GM18867 (cell line): ENCODE measurements around the gene IPCEF1.

ENCODE experiments used
- ATAC-seq: cut with Tn5 transposase; IDR thresholded peaks from one replicate; pipeline ENCODE4 v1.9.1; 2021; ENCODE audit warnings: mild to moderate bottlenecking, moderate library complexity; ENCODE audit not compliant: unreplicated experiment

The IPCEF1 gene

DNA sequence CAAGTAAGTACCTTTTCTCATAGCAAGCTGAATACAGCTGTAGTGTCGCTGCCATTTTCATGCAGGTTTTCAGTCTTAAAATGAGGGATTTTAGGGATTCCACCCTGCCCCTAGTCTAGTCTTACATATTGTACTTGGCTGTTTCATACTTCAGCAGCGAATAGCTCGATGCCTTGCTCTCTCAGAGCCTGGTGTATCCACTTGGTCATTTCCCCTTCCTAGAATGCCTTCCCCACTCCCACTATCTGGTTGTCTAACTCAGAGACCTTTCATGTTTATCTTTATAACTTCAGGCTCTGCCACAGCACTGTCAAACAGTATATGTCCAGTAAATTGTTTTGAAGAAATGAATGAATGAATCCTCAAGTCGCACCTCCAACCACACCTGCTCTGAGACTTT is 21.1 kb upstream of the IPCEF1 start:
- ATAC-seq: no peak

DNA sequence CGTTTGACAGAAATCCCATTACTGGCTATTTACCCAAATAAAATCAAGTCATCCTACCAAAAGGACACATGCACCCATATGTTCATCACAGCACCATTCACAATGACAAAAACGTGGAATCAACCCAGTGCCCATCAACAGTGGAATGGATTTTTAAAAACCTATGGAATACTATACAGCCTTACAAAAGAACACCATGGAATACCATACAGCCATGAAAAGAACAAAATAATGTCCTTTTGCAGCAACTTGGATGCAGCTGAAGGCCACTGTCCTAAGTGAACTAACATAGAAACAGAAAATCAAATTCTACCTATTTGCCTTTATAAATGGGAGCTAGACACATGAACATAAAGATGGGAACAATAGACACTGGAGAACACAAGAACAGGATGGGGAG is 17.4 kb upstream of the IPCEF1 start:
- no peak for ATAC-seq

DNA sequence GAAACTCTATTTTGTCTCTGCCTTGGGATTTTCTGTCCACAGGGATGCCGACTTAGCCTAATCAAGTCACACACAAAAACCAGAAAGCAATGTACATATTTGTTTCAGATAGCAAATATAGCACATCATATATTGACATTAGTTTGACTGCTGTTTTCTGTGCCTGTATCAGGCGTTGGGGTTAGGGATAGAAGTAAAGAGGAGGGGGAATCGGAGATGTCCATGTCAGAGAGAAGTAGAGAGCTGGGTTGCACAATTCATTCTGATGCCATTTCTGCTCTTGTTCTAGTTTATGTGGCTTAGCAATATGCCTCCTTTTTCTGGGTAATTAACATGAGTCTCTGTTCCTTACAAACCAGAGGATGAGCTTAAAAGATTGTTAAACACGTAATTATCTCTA is 14.7 kb upstream of the IPCEF1 start:
- ATAC-seq: no peak

DNA sequence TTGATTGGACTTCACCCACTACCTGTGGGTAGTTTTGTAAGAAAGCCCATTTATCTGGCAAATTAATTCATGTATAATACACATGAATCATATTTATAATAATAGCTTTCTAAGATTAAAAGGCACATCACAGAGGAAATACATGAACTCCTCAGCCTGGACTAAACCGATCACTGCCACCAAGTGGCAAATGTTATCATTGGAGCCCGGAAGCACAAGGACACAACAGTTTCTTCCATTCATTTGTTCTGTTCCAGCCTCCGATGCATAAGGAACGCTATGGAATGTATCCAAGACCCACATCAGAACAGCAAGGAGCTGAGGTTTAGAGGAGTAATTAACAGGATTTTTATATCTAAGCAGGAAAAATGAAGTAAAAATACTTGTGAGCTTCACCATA is 13.9 kb upstream of the IPCEF1 start:
- peak; percentile 68 for ATAC-seq

DNA sequence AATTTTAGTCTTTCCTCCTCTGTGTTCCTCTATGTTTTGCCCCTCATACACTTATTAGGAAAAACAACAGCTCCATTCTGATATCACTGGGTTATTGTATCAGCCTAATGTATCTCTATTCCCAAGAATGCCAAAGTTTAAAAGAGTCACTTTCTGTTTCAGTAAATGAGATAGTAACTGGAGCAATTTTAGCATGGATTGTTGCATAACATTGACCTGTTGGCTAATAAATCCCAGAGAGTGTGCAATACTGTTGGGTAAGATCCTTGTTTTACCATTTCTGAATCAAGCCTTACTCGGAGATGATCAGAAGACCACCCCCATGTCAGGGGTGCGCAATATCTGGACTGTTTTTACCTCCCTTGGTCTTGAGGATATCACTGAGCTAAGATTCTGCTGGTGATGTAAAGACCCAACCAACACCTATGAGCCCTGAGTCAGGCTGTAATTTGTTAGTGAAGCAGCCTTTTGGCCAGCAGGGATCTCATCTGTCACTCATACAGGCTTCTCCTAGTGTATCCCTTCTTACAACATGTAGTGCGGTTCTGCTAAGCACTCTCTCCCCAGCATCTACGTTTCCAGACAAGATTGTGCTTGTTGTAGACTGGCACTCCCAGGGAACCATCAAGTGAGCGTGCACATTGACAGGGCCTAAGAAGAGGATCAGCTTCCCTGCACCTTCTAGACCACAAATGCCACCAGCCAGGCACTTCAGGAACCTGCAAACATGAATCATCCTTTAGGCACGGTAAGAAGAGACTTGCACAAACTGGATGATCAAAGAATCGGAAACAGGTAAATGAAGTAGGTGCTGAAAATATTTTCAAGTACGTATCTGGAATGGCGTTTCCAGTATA is 11.5 kb upstream of the IPCEF1 start:
- ATAC-seq: no peak

DNA sequence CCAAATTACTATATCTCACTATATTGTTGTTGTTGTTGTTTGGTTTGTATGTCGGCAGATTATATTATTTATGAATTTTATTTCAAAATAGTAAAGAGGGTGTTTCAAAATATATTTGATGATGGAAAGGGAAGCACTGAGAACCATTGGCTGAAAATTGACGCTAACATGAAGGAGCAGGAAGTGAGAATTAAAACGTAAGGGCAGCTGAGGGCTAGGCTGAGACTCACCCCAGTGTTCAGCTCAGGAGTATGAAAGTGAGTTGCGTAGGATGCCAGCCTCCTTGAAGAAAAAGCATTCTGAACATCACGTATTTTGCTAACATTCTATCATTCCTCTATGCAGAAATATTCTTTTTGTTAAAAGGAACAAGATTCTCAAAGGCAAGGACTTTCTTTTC is 10.7 kb upstream of the IPCEF1 start:
- ATAC-seq: no peak

DNA sequence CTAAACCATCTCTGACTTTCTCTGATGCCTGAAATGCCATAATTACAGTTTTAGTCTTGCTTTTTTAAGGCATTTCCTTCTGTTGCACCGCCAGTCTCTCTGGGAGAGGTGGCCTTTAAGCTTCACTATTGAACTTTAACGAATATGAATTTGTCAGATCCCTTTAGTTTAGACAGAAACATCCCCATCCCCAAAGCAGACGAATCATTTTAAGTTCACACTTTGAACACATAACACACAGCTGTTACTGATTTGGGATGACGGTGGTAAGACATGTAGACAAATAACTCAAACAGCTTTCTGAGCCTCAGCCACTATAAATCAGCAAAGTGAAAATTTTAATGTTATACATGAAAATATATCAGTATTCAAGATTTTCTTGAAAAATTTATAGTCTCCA is 7.2 kb upstream of the IPCEF1 start:
- ATAC-seq: no peak

DNA sequence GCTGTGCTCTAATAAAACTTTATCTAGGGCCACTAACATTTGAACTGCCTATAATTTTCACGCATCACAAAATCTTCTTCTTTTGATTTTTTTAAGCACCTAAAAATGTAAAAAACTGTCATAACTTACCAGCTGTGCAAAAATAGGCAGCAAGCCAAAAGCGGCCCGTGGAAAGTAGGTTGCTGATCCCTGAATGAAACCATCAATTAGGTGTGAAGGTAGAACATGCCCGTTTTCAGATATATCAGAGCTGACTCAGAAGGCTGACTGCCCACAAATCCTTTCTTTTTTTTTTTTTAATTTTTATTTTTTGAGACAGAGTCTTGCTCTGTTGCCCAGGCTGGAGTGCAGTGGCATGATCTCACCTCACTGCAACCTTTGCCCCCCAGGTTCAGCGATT is 4.9 kb upstream of the IPCEF1 start:
- ATAC-seq: no peak

DNA sequence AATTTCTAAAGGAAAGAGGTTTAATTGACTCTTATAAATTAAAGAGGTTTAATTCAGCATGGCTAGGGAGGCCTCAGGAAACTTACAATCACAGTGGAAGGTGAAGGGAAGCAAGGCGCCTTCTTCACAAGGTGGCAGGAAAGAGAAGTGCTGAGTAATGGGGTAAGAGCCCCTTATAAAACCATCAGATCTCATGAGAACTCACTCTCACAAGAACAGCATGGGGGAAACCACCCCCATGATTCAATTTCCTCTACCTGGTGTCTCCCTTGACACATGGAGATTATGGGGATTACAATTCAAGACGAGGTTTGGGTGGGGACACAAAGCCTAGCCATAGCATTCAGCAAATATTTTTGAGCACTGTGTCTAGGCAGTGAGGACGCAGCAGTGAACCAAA is 3.9 kb upstream of the IPCEF1 start:
- ATAC-seq: no peak

DNA sequence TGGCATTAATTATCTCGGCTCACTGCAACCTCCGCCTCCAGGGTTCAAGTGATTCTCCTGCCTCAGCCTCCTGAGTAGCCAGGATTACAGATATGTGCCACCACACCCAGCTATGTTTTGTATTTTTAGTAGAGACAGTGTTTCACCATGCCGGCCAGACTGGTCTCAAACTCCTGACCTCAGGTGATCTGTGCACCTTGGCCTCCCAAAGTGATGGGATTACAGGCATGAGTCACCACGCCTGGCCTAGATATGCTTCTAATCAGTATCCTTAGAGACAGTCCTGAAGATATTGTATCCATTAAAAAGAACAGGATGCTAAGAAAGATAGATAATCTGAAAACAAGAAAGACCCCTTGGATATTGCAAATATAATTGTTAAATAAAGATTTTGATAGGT is 3.1 kb upstream of the IPCEF1 start:
- no peak for ATAC-seq

DNA sequence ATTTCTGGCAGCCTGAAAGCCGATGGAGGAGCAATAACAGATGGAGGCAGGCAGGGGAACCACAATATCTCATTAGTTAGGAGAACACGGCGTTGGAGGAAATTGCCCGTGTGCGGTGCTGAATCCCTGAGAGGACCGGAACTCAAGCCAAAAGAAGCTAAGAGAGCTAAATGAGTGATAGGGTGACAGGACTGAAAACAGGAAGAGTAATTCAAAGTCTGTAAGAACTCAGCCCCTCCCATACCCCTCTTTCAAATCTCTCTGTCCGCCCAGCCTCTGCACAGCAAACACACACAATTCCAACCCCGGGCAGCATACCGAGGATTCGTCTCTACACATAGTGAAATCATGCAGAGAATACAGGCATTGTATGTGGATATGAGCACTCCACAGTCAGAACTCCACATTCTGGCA is 2.6 kb upstream of the IPCEF1 start:
- ATAC-seq: peak; percentile 21

DNA sequence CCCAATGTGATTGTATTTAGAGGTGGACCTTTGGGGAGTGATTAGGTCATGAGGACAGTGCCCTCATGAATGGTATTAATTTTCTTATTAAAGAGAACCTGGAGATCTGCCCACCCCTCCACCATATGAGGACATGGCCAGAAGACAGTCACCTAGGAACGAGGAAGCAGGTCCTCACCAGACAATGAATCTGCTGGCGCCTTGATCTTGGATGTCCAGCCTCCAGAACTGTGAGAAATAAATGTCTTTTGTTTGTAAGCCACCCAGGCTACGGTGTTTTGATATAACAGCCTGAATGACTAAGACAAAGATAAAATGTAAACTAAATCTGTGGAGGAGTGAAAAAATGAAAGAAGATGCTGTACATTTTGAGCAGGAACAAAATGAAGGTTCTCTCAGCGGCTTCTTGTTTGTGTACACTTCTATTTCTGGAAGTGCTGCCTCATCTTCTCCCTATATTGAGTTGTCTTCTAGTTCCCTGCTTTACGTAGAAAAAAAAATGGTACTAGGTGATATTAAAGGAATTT is 1.5 kb upstream of the IPCEF1 start:
- no peak for ATAC-seq

DNA sequence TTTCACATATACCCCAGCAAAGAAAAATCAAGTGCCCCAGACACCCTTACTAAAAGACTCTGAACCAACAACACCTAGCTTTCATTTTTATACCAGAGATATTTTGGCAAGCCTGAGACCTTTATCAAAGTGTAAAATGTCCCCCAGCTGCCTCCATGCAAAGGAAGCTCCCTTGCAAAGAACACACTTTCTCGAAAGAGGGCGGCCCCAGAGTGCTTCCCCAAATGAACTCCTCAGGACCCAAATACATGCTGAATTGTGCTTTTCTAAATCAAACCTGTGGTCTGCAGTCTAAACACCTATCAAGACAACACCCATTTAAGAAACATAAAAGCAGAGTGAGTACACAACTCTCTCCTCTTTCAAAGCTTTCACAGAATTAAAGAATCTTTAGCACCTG is 490 bp downstream of the IPCEF1 start:
- ATAC-seq: no peak

DNA sequence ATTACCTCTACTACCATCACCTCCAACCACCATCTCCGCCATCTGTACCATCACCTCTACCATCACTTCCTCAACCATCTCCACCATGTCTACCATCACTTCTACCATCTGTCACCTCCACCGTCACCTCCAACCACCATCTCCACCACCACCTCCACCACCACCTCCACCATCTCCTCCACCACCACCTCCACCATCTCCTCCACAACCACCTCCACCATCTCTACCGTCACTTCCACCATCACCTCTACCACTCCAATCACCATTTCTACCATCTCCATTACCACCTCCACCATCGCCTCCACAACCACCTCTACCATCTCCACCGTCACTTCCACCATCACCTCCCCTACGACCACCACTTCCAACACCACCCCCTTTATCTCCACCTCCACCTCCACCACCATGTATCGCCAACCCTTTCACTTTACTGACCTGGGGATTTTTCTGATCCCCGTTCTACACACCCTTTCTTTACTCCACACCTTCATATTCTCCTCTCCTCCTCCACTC is 2.3 kb downstream of the IPCEF1 start:
- ATAC-seq: no peak

DNA sequence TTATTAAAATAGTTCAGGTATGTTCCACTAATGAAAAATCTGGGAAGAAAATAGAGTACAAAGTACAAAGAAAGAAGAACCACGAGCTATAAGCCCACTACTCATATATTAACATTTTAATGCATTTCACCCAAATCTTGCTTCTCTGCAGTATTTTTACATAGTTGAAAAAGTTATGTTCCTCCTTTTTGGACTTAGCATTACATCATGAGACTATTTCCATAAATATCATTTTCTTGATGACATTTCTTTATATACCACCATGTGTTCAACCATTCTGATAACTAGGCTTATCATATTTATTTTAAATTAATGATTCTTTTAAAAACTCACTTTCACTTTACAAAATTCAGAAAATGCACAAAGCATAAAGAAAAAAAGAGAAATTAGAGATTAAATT is 3.0 kb downstream of the IPCEF1 start:
- ATAC-seq: no peak

DNA sequence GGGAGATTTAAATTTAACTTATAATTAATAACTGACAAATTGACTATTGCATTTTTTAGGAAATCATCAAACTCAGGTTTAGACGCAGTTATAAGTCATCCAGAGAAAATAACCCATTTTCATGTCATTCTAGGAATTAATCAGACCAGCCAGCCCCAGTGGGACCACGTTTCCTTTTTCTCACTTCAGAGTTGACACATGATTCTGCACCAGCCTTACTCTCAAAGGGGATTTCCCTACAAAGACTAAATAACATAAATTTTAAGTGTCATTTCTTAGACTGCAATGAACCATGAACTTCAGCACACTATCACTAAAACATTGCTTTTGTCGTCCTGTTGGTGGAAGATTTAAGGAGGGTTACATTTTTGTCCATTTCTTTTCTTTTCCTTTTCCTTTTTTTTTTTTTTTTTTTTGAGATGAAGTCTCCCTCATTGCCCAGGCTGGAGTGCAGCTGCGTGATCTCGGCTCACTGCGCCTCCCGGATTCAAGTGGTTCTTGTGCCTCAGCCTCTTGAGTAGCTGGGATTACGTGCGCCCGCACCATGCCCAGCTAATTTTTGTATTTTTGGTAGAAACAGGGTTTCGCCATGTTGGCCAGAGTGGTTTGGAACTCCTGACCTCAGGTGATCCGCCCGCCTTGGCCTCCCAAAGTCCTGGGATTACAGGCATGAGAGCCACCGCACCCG is 3.6 kb downstream of the IPCEF1 start:
- peak; percentile 57 for ATAC-seq

DNA sequence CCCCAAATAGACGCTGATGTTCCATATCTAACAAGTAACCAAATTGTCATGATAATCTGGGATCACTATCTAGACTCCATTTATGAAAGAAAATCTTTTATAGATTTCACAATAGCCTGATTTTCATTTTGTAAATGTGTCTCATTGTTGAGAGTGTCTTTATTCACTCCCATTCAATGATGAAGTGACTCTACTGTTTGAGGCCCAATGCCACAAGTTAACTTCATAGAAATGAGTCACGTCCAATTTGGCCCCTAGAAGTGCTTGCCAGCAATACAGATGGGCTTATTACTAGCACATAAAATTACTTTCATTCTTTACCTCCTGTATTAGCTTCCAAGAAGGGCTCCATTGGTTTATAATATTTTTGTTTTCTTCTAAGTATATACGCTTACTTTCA is 6.3 kb downstream of the IPCEF1 start:
- ATAC-seq: no peak

DNA sequence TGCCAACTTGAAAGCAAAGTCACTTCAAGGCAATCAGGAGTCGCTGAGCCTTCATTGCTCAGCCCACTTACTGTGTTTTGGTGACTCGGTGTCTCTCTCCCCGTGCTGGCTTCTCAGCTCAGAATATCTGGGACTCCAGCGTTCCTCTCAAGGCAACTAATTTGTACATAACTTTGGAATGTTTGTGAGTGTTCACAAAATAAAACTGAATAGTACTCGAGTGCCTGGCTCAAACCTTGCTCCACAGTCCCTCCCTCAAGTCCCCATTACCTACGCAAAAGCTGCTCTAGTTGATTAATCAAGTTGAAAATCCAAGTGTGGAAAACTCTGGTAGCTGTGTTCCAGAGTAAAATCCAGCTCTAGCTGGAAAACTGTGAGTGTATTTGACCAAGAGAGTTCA is 8.6 kb downstream of the IPCEF1 start:
- no peak for ATAC-seq

DNA sequence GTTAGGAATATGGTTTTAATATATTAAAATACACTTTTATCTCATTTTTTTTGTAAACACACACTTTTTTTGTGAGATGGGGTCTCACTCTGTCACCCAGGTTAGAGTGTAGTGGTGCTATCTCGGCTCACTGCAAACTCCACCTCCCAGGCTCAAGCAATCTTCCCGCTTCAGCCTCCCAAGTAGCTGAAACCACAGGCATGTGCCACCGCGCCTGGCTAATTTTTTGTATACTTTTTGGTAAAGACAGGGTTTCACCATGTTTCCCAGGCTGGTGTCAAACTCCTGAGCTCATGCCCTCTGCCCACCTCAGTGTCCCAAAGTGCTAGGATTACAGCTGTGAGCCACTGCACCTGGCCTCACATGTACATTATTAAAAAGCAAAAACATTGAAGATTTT is 10.8 kb downstream of the IPCEF1 start:
- no peak for ATAC-seq

DNA sequence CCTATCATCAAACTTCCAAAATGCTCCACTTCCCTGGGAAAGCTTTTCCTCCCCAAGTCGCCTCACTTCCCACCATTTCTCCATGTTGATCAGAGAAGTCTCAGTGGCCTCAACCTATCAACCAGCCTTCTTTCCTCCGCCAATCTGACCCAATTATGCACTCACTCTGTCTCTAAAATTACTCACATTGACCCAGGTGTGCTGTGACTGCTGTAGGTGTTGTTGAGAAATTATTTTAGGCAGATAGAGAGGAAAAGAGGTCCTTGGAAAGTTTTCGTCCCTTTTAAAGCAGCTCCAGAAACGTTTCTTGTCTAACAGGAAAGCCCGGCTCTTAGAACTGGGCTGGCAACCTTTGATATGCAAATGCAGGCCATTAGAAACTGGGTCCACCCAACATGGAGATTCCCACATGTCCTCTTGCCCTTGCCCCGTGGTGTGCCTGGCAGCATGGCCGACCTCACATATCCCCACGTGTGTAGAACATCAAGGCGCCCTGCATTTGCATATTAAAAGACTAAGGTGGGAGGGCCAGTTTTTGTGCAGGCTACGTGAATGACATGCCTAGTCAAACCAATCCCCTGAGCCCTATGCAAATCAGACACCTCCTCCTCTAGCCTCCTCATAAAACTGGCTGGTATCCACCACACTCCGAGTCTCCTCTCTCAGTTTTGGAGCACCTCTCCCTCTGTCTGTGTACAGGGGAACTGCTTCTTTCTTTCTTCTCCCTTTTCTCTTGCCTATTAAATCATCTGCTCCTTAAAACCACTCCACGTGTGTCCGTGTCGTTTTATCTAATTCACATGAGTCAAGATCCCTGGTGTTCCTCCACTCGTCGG is 12.9 kb downstream of the IPCEF1 start:
- no peak for ATAC-seq

DNA sequence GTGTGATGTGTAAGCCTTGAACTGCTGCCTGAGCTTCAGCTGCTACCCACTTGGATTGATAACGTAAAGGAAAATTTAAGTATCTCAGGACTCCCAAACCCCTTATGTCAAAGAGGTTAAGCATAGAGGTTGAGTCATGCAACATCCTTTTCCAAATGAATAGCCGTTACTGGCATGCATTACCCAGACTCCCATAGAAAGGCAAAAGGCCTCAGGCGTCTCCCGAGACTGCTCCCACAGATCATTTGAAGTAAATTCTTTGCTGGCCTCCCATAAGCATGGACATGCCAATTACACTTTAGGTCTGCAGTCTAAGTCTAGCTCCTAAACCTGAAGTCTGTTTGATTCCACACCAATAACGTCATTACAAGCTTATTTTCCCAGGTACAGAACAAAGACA is 14.7 kb downstream of the IPCEF1 start:
- no peak for ATAC-seq
